Activated CD4-positive, alpha-beta memory T cell treated with anti-CD3 and anti-CD28 coated beads for 36 hours (primary cell): ENCODE measurements around the gene METTL8. TPM values are rescaled to one million over a fixed set of nuclear protein-coding genes. Genes with fewer than 3 reads are reported as not detected.

ENCODE experiments used
- CTCF ChIA-PET: fragments of 350-600 bp; sonication (Branson Sonifier 250); formaldehyde crosslinking; loops from one replicate; lab custom pipeline; 2021; ENCODE audit warnings: antibody characterized with exemption, inconsistent platforms; lab: Charles Lee
- POLR2A ChIA-PET: fragments of 350-600 bp; sonication (Branson Sonifier 250); formaldehyde crosslinking; loops from one replicate; lab custom pipeline; 2021; ENCODE audit warnings: antibody characterized with exemption; lab: Charles Lee
- DNase-seq: peaks from one replicate; pipeline ENCODE4 v3.0.0-alpha.2; 2020
- H3K27ac Mint-ChIP-seq: one replicate; pipeline ENCODE4 v1.8.0; 2021; ENCODE audit warnings: mixed read lengths
- H3K27me3 Mint-ChIP-seq: one replicate; pipeline ENCODE4 v1.8.0; 2021; ENCODE audit warnings: mixed read lengths
- H3K36me3 Mint-ChIP-seq: one replicate; pipeline ENCODE4 v1.8.0; 2021; ENCODE audit warnings: mixed read lengths
- H3K4me1 Mint-ChIP-seq: one replicate; pipeline ENCODE4 v1.8.0; 2021; ENCODE audit warnings: low read depth, mixed read lengths
- H3K4me3 Mint-ChIP-seq: one replicate; pipeline ENCODE4 v1.8.0; 2021; ENCODE audit warnings: mild to moderate bottlenecking, mixed read lengths
- H3K9me3 Mint-ChIP-seq: one replicate; pipeline ENCODE4 v1.8.0; 2021; ENCODE audit warnings: mixed read lengths
- intact Hi-C: fragments of 100-400 bp; cut with micrococcal nuclease; formaldehyde crosslinking; loops from one replicate; pipeline ENCODE4 v1.15.1; 2023
- total RNA-seq, 2 experiments: library from RNA; stranded (reverse); gene quantifications; one replicate each; pipeline ENCODE4 v1.2.3, GENCODE V29; 2021

Gene METTL8
- total RNA-seq, 2 experiments from 2014 or later: 33.3 to 40.9 TPM

DNA sequence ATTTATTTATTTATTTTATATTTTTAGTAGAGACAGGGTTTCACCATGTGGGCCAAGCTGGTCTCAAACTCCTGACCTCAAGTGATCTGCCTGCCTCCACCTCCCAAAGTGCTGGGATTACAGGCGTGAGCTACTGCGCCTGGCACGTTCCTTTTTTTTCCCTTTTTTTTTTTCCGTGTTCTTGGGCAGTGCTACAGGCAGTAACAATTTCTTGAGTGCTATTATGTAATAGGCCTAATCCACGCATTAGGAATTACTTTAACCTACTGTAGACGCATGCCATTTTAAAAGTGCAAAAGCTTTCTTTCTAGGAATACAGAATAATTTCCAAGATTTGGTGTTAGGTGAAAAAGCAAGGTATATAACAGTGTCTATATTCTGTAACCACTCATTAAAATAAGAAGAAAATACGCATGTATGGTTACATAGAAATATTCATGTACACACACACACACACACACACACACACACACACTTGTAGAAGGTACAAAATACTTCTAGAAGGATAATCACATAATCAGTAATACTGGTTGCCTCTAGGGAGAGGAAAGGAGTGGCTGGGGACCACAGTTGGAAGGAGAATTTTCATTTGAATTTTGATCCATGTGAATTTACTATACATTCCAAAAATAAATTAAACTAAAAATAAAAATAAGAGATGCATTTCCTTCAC lies 92.3 kb downstream of the METTL8 start:
- Mint-ChIP-seq H3K36me3 (peaks cover 2% of the 10 kb centered on the region), H3K4me3 (no peak overlapping the region), H3K4me1 (peaks cover 20% of the 10 kb centered on the region), H3K9me3 (no peaks in the 10 kb centered on the region), H3K27me3 (no peaks in the 10 kb centered on the region), H3K27ac (no peak overlapping the region)
- DNase-seq: no peak
- ChIA-PET POLR2A (no interaction called here), CTCF (no interaction called here)
- intact Hi-C loops: no loop called here

DNA sequence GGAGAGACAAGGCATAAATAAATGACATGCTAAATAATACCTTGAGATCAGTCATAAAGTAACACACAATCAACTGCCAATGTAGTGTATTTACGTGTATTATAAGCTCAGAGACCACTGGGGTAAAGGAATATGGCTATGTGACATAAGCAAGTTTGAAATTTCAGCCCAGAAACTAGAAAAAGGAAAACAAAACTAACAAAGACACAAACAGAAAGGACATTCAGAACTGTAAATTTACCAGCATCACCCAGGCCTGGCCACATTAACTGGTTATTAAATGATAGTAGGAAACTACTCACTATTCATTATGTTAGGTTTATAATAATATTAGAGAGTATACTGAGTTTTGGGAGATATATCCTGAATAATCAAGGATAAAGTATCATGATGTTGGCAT lies 98.8 kb downstream of the METTL8 start:
- intact Hi-C loops: no loop called here
- POLR2A ChIA-PET: interaction anchor here (1.4 kb wide), 1 partner anchor 8 kb away, joined by 4 read pairs; no protein-coding TSS in a partner anchor
- Mint-ChIP-seq H3K36me3 (peaks cover 2% of the 10 kb centered on the region), H3K27me3 (no peaks in the 10 kb centered on the region), H3K4me3 (no peak overlapping the region), H3K4me1 (peaks cover 6% of the 10 kb centered on the region), H3K27ac (no peak overlapping the region), H3K9me3 (no peaks in the 10 kb centered on the region)
- CTCF ChIA-PET: interaction anchor here (1.5 kb wide), 1 partner anchor 462 kb away, joined by 4 read pairs; no protein-coding TSS in a partner anchor
- DNase-seq: no peak

DNA sequence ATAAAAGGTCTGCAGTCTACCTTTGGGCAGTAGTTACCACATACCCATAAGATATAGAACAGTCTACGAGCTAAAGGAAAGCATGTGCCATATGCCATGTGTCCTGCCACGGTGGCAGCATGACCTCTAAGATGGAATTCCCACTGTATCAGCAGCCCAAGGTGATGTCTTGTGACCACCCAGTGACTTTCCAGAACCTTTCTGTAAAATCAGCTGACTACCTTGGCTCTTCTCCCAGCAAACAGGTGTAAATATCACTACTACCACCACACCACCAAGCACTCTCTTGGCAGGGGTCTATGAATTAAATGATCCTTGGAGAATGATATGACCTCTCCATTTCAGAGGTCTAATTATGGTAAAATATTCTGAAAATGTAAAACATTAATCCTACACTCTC lies 99.6 kb downstream of the METTL8 start:
- no peak for DNase-seq
- intact Hi-C loops: no loop called here
- POLR2A ChIA-PET: no interaction called here
- H3K27ac Mint-ChIP-seq: no peak overlapping the region
- H3K27me3 Mint-ChIP-seq: no peaks in the 10 kb centered on the region
- CTCF ChIA-PET: interaction anchor here (1.0 to 1.5 kb wide), 2 partner anchors 65 to 461 kb away, joined by 3 to 4 read pairs; no protein-coding TSS in a partner anchor
- H3K9me3 Mint-ChIP-seq: no peaks in the 10 kb centered on the region
- H3K36me3 Mint-ChIP-seq: peaks cover 2% of the 10 kb centered on the region
- peaks cover 9% of the 10 kb centered on the region for H3K4me1 Mint-ChIP-seq
- no peak overlapping the region for H3K4me3 Mint-ChIP-seq

DNA sequence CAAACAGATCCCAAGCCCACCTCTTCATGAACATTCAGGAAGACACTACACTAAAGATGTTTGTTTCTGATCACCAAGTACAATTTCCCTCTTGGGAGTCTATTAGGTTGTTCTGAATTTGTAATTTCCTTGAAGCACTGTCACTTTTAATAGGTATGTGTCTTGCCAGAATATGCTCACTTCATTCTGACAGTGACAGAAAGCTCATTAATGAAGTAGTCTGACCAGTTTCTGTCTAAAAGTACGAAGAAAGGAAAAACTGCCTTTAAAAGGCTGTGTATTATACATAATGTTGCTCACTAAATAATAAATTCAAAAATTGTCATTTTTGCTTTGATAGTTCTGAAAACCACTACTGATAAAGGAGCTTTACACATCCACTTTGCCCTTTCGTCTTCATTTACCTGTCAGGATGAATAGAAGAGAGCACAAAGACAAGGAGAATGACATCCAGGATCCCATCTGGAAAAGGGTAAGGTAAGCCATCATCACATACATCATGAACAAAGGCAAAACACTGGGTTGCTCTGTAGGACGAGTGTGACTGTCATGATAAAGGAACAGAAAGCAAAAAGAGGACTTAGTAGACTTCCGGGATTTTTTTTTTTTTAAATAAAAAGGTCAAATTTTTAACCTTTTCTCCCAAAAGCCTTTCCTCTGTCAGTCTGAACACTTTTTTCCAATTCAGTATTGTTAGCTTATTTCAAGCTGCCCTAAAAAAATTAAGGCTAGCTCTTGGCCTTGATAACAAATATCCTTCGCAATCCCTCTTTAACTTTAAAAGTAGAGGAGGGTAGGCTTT lies 103.4 kb downstream of the METTL8 start:
- ChIA-PET CTCF (interaction anchor here (0.9 to 1.0 kb wide), 2 partner anchors 78 to 88 kb away, joined by 3 read pairs; no protein-coding TSS in a partner anchor), POLR2A (interaction anchor here (4.4 kb wide), 1 partner anchor 12 kb away, joined by 16 read pairs; no protein-coding TSS in a partner anchor)
- intact Hi-C loops: no loop called here
- no peak for DNase-seq
- Mint-ChIP-seq H3K36me3 (peaks cover 2% of the 10 kb centered on the region), H3K27ac (peak overlapping the region; percentile 52), H3K4me3 (no peak overlapping the region), H3K4me1 (peaks cover 30% of the 10 kb centered on the region), H3K27me3 (no peaks in the 10 kb centered on the region), H3K9me3 (no peaks in the 10 kb centered on the region)

DNA sequence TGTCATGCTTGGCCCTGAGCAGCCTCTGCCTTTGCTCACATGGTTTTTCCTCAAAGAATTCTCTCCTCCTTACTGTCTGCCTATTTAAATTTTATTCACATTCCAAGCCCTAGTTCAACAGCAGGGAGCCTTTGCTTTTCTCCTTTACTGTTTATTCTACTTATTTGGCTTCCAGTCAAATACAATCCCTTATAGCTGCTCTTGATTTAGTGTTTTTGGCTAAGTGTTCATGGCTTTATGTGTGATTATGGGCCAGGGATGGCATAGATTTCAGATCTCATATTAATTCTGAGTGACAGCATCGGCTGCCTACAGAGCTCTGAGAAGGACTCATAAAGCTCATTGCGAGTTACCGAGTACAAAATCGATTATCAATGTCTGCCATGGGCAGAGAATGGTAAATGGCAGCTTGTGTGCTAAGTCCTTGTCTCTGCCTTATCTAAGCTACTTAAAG lies 106.7 kb downstream of the METTL8 start:
- no peaks in the 10 kb centered on the region for H3K9me3 Mint-ChIP-seq
- H3K36me3 Mint-ChIP-seq: peaks cover 14% of the 10 kb centered on the region
- H3K27me3 Mint-ChIP-seq: no peaks in the 10 kb centered on the region
- CTCF ChIA-PET: interaction anchor here (0.9 to 1.7 kb wide), 3 partner anchors 8 to 89 kb away, joined by 3 to 12 read pairs (median 4); no protein-coding TSS in a partner anchor
- H3K4me3 Mint-ChIP-seq: no peak overlapping the region
- intact Hi-C loops: no loop called here
- POLR2A ChIA-PET: interaction anchor here (0.5 to 4.4 kb wide), 10 partner anchors 8 to 186 kb away, joined by 3 to 16 read pairs (median 4); partner anchors contain the start of genes DCAF17 and METTL8
- H3K27ac Mint-ChIP-seq: peak overlapping the region; percentile 54
- no peak for DNase-seq
- peaks cover 43% of the 10 kb centered on the region for H3K4me1 Mint-ChIP-seq

DNA sequence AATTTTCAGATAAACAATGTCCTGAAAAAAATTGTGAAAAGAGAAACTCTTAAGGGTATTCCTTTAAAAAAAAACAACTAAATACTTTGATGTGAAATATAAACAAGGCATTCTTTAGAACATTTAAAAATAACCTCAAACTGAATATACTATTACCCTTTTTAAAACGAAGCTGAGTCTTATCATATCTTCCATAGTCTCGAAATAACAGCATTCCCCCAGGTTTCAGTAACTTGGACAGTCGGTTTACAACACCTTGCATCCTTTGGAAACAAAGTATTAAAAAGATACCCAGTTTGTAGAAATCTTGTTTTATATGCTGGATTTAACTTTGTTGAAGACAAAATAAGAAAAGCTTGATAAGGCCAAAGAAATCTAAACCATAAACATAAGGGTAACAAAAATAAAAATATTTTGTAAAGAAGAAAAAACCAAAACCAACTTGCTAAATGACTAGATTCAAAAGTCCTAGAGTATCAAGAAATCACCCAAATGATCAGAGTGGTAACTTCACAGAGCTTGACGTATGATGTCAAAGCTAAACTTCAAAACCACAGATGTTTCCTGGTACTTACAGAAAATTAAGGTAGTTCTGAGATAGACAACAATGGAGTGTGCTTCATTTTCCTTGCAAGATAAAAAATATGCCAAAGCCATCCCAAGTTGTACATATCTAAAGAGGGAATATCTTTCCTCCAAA lies 107.8 kb downstream of the METTL8 start:
- Mint-ChIP-seq H3K36me3 (peaks cover 18% of the 10 kb centered on the region), H3K27me3 (no peaks in the 10 kb centered on the region), H3K4me1 (peaks cover 50% of the 10 kb centered on the region), H3K4me3 (peak overlapping the region; percentile 50), H3K9me3 (no peaks in the 10 kb centered on the region), H3K27ac (peak overlapping the region; percentile 66)
- intact Hi-C loops: loop anchor here (1.0 kb wide), 1 partner anchor 8 kb away; no protein-coding TSS in a partner anchor
- no peak for DNase-seq
- POLR2A ChIA-PET: interaction anchor here (0.7 to 4.4 kb wide), 7 partner anchors 8 to 184 kb away, joined by 3 to 16 read pairs (median 3); partner anchors contain the start of genes DCAF17 and METTL8
- CTCF ChIA-PET: interaction anchor here (0.6 to 1.7 kb wide), 7 partner anchors 7 to 163 kb away, joined by 3 to 12 read pairs (median 3); no protein-coding TSS in a partner anchor

DNA sequence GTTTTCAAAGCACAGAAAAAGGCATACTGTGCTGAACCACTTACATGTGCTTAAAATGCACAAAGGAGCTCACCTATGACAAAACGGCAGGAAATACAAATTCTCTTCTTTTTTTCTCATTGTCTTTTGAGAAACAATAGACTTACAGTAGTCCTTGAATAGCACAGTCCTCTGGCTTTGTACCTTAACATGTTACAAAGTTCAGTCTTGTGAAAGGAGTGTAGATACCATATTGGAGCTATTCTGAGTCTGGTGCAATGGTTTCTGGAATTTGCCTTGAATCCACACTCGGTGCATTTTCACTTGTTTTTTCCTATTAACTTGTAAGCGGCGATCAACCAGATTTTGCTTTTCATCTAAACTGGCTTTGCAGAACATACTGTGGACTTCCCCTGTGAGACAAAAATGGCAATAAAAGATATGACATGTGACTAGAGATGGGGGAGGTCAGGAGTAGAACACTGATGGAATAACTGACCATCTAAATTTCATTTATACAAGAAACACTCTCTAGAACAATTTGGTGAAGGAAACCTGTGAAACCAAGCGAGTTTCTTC lies 109.7 kb downstream of the METTL8 start:
- CTCF ChIA-PET: interaction anchor here (1.2 kb wide), 1 partner anchor 92 kb away, joined by 4 read pairs; no protein-coding TSS in a partner anchor
- no peaks in the 10 kb centered on the region for H3K9me3 Mint-ChIP-seq
- no peak overlapping the region for H3K27ac Mint-ChIP-seq
- no peak for DNase-seq
- no peak overlapping the region for H3K4me3 Mint-ChIP-seq
- POLR2A ChIA-PET: no interaction called here
- H3K36me3 Mint-ChIP-seq: peaks cover 21% of the 10 kb centered on the region
- no peaks in the 10 kb centered on the region for H3K27me3 Mint-ChIP-seq
- intact Hi-C loops: no loop called here
- H3K4me1 Mint-ChIP-seq: peaks cover 66% of the 10 kb centered on the region

DNA sequence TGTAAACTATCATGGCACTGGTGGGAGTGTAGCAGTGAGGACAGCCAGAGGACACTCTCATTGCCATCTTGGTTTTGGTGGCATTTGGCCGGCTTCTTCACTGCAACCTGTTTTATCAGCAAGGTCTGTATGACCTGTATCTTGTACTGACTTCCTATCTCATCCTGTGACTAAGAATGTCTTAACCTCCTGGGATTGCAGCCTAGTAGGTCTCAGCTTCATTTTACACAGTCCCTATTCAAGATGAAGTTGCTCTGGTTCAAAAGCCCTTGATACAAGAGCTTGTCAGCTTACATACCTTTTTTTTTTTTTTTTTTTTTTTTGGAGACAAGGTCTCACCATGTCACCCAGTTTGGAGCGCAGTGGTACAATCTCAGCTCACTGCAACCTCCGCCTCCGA lies 110.9 kb downstream of the METTL8 start:
- CTCF ChIA-PET: no interaction called here
- no peak for DNase-seq
- POLR2A ChIA-PET: no interaction called here
- intact Hi-C loops: no loop called here
- no peak overlapping the region for H3K4me3 Mint-ChIP-seq
- H3K36me3 Mint-ChIP-seq: peaks cover 21% of the 10 kb centered on the region
- H3K4me1 Mint-ChIP-seq: peaks cover 74% of the 10 kb centered on the region
- H3K27ac Mint-ChIP-seq: no peak overlapping the region
- no peaks in the 10 kb centered on the region for H3K27me3 Mint-ChIP-seq
- H3K9me3 Mint-ChIP-seq: no peaks in the 10 kb centered on the region

DNA sequence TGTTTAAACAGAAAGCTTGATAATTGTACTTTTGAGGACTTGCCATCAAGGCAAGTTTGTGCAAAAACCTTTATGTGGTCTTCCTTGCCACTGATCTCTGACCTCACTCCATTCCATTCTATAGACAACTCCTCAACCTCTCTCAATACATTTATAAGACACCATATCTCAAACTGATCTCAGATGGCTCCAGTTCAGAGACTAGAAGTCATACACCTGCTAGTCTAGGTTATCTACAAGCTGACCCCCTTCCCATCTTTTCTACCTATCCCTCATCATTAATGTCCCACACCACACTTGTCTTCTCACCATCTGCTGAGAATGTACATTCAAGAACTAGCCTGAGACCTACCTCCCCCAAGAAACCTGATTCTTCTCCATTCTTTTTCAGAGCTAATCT lies 113.1 kb downstream of the METTL8 start:
- Mint-ChIP-seq H3K27ac (peak overlapping the region; percentile 6), H3K36me3 (peaks cover 21% of the 10 kb centered on the region), H3K9me3 (no peaks in the 10 kb centered on the region), H3K4me3 (no peak overlapping the region), H3K27me3 (no peaks in the 10 kb centered on the region), H3K4me1 (peaks cover 69% of the 10 kb centered on the region)
- intact Hi-C loops: no loop called here
- ChIA-PET CTCF (interaction anchor here (1.9 to 2.0 kb wide), 2 partner anchors 59 to 392 kb away, joined by 6 to 9 read pairs; partner anchors contain the start of gene GORASP2), POLR2A (interaction anchor here (1.8 to 3.2 kb wide), 2 partner anchors 60 to 159 kb away, joined by 5 to 16 read pairs; no protein-coding TSS in a partner anchor)
- DNase-seq: no peak

DNA sequence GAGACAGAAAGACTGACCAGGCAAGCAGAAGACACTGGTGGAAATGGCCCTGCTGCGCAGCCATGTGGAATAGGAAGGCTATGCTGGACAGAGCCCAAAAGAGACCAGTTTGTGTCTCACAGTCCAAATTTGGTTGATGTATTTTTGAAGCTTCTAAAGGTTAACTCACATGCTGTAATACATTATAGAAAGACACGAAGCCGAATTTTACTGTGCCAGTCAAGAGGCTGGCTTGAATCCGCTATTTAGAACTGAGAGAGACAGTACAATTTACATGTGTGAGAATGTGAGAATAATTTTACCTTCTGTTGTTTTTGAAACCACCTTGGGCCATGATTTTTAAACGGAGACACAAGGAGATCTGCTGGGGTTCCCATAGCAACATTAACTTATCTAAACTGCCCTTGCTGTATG lies 113.6 kb downstream of the METTL8 start:
- no peaks in the 10 kb centered on the region for H3K9me3 Mint-ChIP-seq
- POLR2A ChIA-PET: interaction anchor here (1.8 to 3.2 kb wide), 2 partner anchors 59 to 158 kb away, joined by 5 to 16 read pairs; no protein-coding TSS in a partner anchor
- DNase-seq: no peak
- H3K27ac Mint-ChIP-seq: peak overlapping the region; percentile 99
- peaks cover 64% of the 10 kb centered on the region for H3K4me1 Mint-ChIP-seq
- CTCF ChIA-PET: interaction anchor here (1.9 to 2.1 kb wide), 3 partner anchors 59 to 391 kb away, joined by 6 to 9 read pairs (median 6); partner anchors contain the start of gene GORASP2
- no peak overlapping the region for H3K4me3 Mint-ChIP-seq
- H3K27me3 Mint-ChIP-seq: no peaks in the 10 kb centered on the region
- intact Hi-C loops: no loop called here
- peaks cover 21% of the 10 kb centered on the region for H3K36me3 Mint-ChIP-seq
